Ovary (tissue), 3 donors: ENCODE data around the gene DVL1.

Experiments
- CTCF ChIP-seq, 3 donors: fragments of 450-650 bp in 2 of 3; fragments of 200-600 bp in 1 of 3; IDR thresholded peaks; one replicate each; pipeline versions ENCODE4 v1.5.1 to v1.8.0; 2016 to 2022; ENCODE audit warnings: antibody characterized with exemption in 3 of 3, mild to moderate bottlenecking in 1 of 3
- EP300 ChIP-seq: sonication (generic); formaldehyde crosslinking; IDR thresholded peaks from one replicate; pipeline ENCODE4 v1.6.1; 2017; ENCODE audit warnings: antibody characterized with exemption
- POLR2A ChIP-seq: fragments of 450-650 bp; IDR thresholded peaks from one replicate; pipeline ENCODE4 v1.6.1; 2017; ENCODE audit warnings: antibody characterized with exemption, mild to moderate bottlenecking, moderate library complexity
- donor health status: DM: no; HTN: no; CAD: no.

- no peak for TF ChIP-seq CTCF (IDR thresholded peaks at IDR 0.05)
- no peak for TF ChIP-seq POLR2A
- TF ChIP-seq EP300: no peak
Measured at GRCh38 chr1:1314237-1314586, 35.0 kb downstream of the DVL1 start.
